SK-N-SH (cell line): ENCODE measurements around the gene ABAT.

Experiments
- CHD2 ChIP-seq: fragments of 150-350 bp; IDR thresholded peaks from 2 replicates; pipeline ENCODE4 v1.6.1; 2018; ENCODE audit warnings: low read length; ENCODE audit not compliant: partially characterized antibody
- CTCF ChIP-seq: fragments of 200-600 bp; sonication (generic); IDR thresholded peaks from 2 replicates; pipeline ENCODE4 v1.6.1; 2017; ENCODE audit warnings: antibody characterized with exemption, mild to moderate bottlenecking, moderate library complexity
- ELF1 ChIP-seq: IDR thresholded peaks from 2 replicates; pipeline ENCODE4 v1.4.0; 2012
- EP300 ChIP-seq, 2 experiments: IDR thresholded peaks; 2 replicates each; pipeline versions ENCODE4 v1.4.0 to v1.6.1; 2012; ENCODE audit warnings: borderline replicate concordance in 1 of 2, low read depth in 1 of 2, low read length in 1 of 2
- EZH2phosphoT487 ChIP-seq: fragments of 200-600 bp; sonication (generic); IDR thresholded peaks from 2 replicates; pipeline ENCODE4 v1.6.1; 2017; ENCODE audit warnings: low read depth, mixed run types, mild to moderate bottlenecking, antibody characterized with exemption, moderate library complexity, borderline replicate concordance
- JUND ChIP-seq: IDR thresholded peaks from 2 replicates; pipeline ENCODE4 v1.4.0; 2012
- NRF1 ChIP-seq: IDR thresholded peaks from 2 replicates; pipeline ENCODE4 v1.6.1; 2012; ENCODE audit warnings: low read depth, mild to moderate bottlenecking, low read length
- POLR2AphosphoS5 ChIP-seq: IDR thresholded peaks from 2 replicates; pipeline ENCODE4 v1.6.1; 2012; ENCODE audit warnings: low read depth, low read length
- RAD21 ChIP-seq: IDR thresholded peaks from 2 replicates; pipeline ENCODE4 v1.6.1; 2012; ENCODE audit warnings: mild to moderate bottlenecking, low read length
- REST ChIP-seq: IDR thresholded peaks from 2 replicates; pipeline ENCODE4 v1.6.1; 2012; ENCODE audit warnings: mild to moderate bottlenecking, low read depth, low read length, moderate library complexity
- TAF1 ChIP-seq: IDR thresholded peaks from 2 replicates; pipeline ENCODE4 v1.6.1; 2012; ENCODE audit warnings: low read depth, mild to moderate bottlenecking, low read length, moderate library complexity, borderline replicate concordance
- YY1 ChIP-seq: IDR thresholded peaks from 2 replicates; pipeline ENCODE4 v1.4.0; 2012; ENCODE audit warnings: low read depth, mild to moderate bottlenecking
- TF ChIP-seq, protein P1 (sequence below): IDR thresholded peaks from 2 replicates; pipeline ENCODE4; 2012
- TF ChIP-seq, protein P2 (sequence below): fragments of 150-350 bp; IDR thresholded peaks from 2 replicates; pipeline ENCODE4 v1.6.1; 2017; ENCODE audit warnings: antibody characterized with exemption, low read length, low read depth, borderline replicate concordance

- TF ChIP-seq EZH2phosphoT487 (no peak), CTCF (no peak), EP300 (IDR thresholded peaks at IDR 0.05; ENCODE audit: borderline replicate concordance in 1 of 2, low read depth in 1 of 2, low read length in 1 of 2) (no peak), TAF1 (no peak), JUND (no peak), YY1 (no peak), POLR2AphosphoS5 (no peak), ELF1 (no peak), RAD21 (no peak), REST (no peak), CHD2 (no peak), NRF1 (no peak)
- TF ChIP-seq, protein P1, sequence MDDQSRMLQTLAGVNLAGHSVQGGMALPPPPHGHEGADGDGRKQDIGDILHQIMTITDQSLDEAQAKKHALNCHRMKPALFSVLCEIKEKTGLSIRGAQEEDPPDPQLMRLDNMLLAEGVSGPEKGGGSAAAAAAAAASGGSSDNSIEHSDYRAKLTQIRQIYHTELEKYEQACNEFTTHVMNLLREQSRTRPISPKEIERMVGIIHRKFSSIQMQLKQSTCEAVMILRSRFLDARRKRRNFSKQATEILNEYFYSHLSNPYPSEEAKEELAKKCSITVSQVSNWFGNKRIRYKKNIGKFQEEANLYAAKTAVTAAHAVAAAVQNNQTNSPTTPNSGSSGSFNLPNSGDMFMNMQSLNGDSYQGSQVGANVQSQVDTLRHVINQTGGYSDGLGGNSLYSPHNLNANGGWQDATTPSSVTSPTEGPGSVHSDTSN, result no peak
- TF ChIP-seq, protein P2, sequence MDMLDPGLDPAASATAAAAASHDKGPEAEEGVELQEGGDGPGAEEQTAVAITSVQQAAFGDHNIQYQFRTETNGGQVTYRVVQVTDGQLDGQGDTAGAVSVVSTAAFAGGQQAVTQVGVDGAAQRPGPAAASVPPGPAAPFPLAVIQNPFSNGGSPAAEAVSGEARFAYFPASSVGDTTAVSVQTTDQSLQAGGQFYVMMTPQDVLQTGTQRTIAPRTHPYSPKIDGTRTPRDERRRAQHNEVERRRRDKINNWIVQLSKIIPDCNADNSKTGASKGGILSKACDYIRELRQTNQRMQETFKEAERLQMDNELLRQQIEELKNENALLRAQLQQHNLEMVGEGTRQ, result no peak
Measured at GRCh38 chr16:8670014-8670560, 4.3 kb upstream of the ABAT start.
